ENCODE data around the gene NDUFV3.
"Not testable (repeated sequence)": the region's sequence is repeated elsewhere in the genome, so short reads cannot be mapped to it uniquely, and the experiment has no call there.

The NDUFV3 gene

GRCh38 chr21:42892931-42893755, at the start of gene NDUFV3:
Gene NDUFV3, plus strand, starts transcription at chr21:42893309. Its CDS starts 25 bp downstream, at chr21:42893334.
- peak; percentile 100 for DNase-seq

GRCh38 chr21:42844411-42845113, 48.5 kb upstream of the NDUFV3 start:
- no peak for DNase-seq

GRCh38 chr21:42845296-42845965, 47.7 kb upstream of the NDUFV3 start:
- DNase-seq = no peak

GRCh38 chr21:42846221-42846620, 46.9 kb upstream of the NDUFV3 start:
- DNase-seq = no peak

- DNase-seq = no peak
Measured at GRCh38 chr21:42847051-42847707, 45.9 kb upstream of the NDUFV3 start.

- no peak for DNase-seq
Measured at GRCh38 chr21:42847726-42848125, 45.4 kb upstream of the NDUFV3 start.

GRCh38 chr21:42848144-42848931, 44.8 kb upstream of the NDUFV3 start:
- DNase-seq = not testable (repeated sequence)

GRCh38 chr21:42848932-42849758, 44.0 kb upstream of the NDUFV3 start:
- DNase-seq = no peak

GRCh38 chr21:42849759-42850412, 43.2 kb upstream of the NDUFV3 start:
- no peak for DNase-seq

- no peak for DNase-seq
Measured at GRCh38 chr21:42850463-42850862, 42.6 kb upstream of the NDUFV3 start.

GRCh38 chr21:42850866-42851391, 42.2 kb upstream of the NDUFV3 start:
- no peak for DNase-seq

- DNase-seq = no peak
Measured at GRCh38 chr21:42851812-42852665, 41.1 kb upstream of the NDUFV3 start.

GRCh38 chr21:42852925-42853570, 40.1 kb upstream of the NDUFV3 start:
- DNase-seq = no peak

GRCh38 chr21:42853621-42854020, 39.5 kb upstream of the NDUFV3 start:
- no peak for DNase-seq

GRCh38 chr21:42854246-42855010, 38.7 kb upstream of the NDUFV3 start:
- DNase-seq = no peak

GRCh38 chr21:42855171-42855936, 37.8 kb upstream of the NDUFV3 start:
- DNase-seq = no peak

- no peak for DNase-seq
Measured at GRCh38 chr21:42855937-42856335, 37.2 kb upstream of the NDUFV3 start.

Measured in stimulated activated CD4-positive, alpha-beta T cell treated with anti-CD3 and anti-CD28 coated beads, Interleukin-4, amount 100 ng/mL, for 4 hours (primary cell).